Panc1 (cell line): Measurements from ENCODE around the gene NPTX2.

Experiments used
- CTCF ChIP-seq: fragments of 450-650 bp; IDR thresholded peaks from 2 replicates; pipeline ENCODE4 v1.5.1; 2017; ENCODE audit warnings: mild to moderate bottlenecking
- POLR2AphosphoS5 ChIP-seq: IDR thresholded peaks from 2 replicates; pipeline ENCODE4 v1.6.1; 2012; ENCODE audit warnings: mild to moderate bottlenecking, low read depth, low read length, moderate library complexity
- REST ChIP-seq, 2 experiments: IDR thresholded peaks; 2 replicates each; pipeline ENCODE4 v1.6.1; 2011 to 2012; ENCODE audit warnings: low read depth in 2 of 2, control low read depth in 1 of 2, low read length in 1 of 2, mild to moderate bottlenecking in 1 of 2, moderate library complexity in 1 of 2; ENCODE audit not compliant: insufficient read depth in 1 of 2
- SIN3A ChIP-seq: IDR thresholded peaks from 2 replicates; pipeline ENCODE4 v1.6.1; 2012; ENCODE audit warnings: low read depth, mild to moderate bottlenecking, low read length, moderate library complexity, borderline replicate concordance; ENCODE audit not compliant: insufficient read depth
- TCF7L2 ChIP-seq: IDR thresholded peaks from 2 replicates; pipeline ENCODE4 v1.6.1; 2011; ENCODE audit warnings: mild to moderate bottlenecking, low read depth, low read length, inconsistent platforms

GRCh38 chr7:98573816-98574215 is 43.3 kb upstream of the NPTX2 start:
- no peak for TF ChIP-seq POLR2AphosphoS5
- no peak for TF ChIP-seq CTCF
- TF ChIP-seq REST (IDR thresholded peaks at IDR 0.05; ENCODE audit: insufficient read depth in 1 of 2, low read depth in 2 of 2, low read length in 1 of 2): no peak
- TF ChIP-seq TCF7L2: no peak
- no peak for TF ChIP-seq SIN3A
